Neural progenitor cell (in vitro differentiated cells): ENCODE data around the gene COL15A1.

Experiments
- CTCF ChIP-seq: fragments of 200-600 bp; sonication (generic); IDR thresholded peaks from 2 replicates; pipeline ENCODE4 v1.5.1; 2017; ENCODE audit warnings: antibody characterized with exemption, mild to moderate bottlenecking
- EZH2 ChIP-seq: fragments of 200-600 bp; sonication (generic); IDR thresholded peaks from 2 replicates; pipeline ENCODE4 v1.6.1; 2017; ENCODE audit warnings: antibody characterized with exemption, mild to moderate bottlenecking, moderate library complexity
- EZH2phosphoT487 ChIP-seq: fragments of 200-600 bp; sonication (generic); IDR thresholded peaks from 2 replicates; pipeline ENCODE4 v1.6.1; 2017; ENCODE audit warnings: antibody characterized with exemption

DNA sequence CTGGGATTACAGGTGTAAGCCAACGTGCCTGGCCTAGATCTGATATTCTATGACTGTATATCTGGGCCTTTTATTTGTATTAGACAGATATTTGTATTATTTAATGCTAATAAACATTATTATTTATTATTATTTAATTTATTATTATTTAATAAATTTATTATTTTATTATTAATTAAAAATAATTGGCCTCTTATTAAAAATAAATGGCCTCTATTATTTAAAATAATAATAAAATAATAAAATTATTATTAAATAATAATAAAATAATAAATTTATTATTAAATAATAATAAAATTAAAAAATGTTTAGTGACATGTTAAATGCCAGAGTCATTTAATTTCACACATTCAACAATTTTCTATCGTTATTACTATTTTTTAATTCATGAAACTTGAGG lies 9.8 kb upstream of the COL15A1 start:
- TF ChIP-seq CTCF (no peak), EZH2 (no peak), EZH2phosphoT487 (no peak)
